Common myeloid progenitor, CD34-positive (primary cell): ENCODE measurements around the gene KIAA0513.
A peak's percentile ranks its signal among the peaks of the same experiment; 100 is the strongest.
"Not testable (repeated sequence)": the region's sequence is repeated elsewhere in the genome, so short reads cannot be mapped to it uniquely, and the experiment has no call there.

ENCODE experiments used
- CTCF ChIA-PET: fragments of 350-600 bp; sonication (Branson Sonifier 250); formaldehyde crosslinking; loops from one replicate; lab custom pipeline; 2021; ENCODE audit warnings: antibody characterized with exemption; lab: Charles Lee
- POLR2A ChIA-PET: fragments of 350-600 bp; sonication (Branson Sonifier 250); formaldehyde crosslinking; loops from one replicate; lab custom pipeline; 2021; ENCODE audit warnings: antibody characterized with exemption; lab: Charles Lee
- DNase-seq, 3 donors: peaks; one replicate each; pipeline versions ENCODE4 v3.0.0 to v3.0.0-alpha.2; 2013
- H3K27ac ChIP-seq, 2 experiments: 1 replicate in 1 of 2; 2 replicates in 1 of 2; pipeline ENCODE4 v1.7.0; 2013; ENCODE audit warnings: inconsistent platforms in 2 of 2, low read length in 2 of 2, mild to moderate bottlenecking in 2 of 2, low read depth in 1 of 2, moderate library complexity in 1 of 2; ENCODE audit not compliant: severe bottlenecking in 2 of 2, insufficient read depth in 1 of 2, poor library complexity in 1 of 2
- H3K27me3 ChIP-seq, 5 experiments: replicated peaks in 2 of 5; 1 replicate in 3 of 5; 2 replicates in 2 of 5; pipeline versions ENCODE4 v1.6.1 to v1.7.0; 2013; ENCODE audit warnings: low read length in 4 of 5, mild to moderate bottlenecking in 2 of 5, moderate library complexity in 2 of 5, inconsistent platforms in 1 of 5; ENCODE audit not compliant: insufficient read depth in 5 of 5, control insufficient read depth in 4 of 5
- H3K36me3 ChIP-seq, 4 experiments: 1 replicate in 2 of 4; 2 replicates in 2 of 4; pipeline versions ENCODE4 v1.6.1 to v1.7.0; 2013; ENCODE audit warnings: low read length in 3 of 4, control low read depth in 1 of 4, mild to moderate bottlenecking in 1 of 4; ENCODE audit not compliant: control insufficient read depth in 4 of 4, insufficient read depth in 4 of 4
- H3K4me1 ChIP-seq, 4 experiments: 1 replicate in 3 of 4; 2 replicates in 1 of 4; pipeline versions ENCODE4 v1.6.1 to v1.7.1; 2013; ENCODE audit warnings: low read length in 3 of 4, mild to moderate bottlenecking in 3 of 4, control low read depth in 1 of 4, inconsistent platforms in 1 of 4, moderate library complexity in 1 of 4; ENCODE audit not compliant: control insufficient read depth in 4 of 4, insufficient read depth in 4 of 4; ENCODE audit errors: control extremely low read depth in 1 of 4
- H3K4me3 ChIP-seq, 7 experiments: 1 replicate in 4 of 7; 2 replicates in 3 of 7; pipeline versions ENCODE4 v1.5.1 to v1.7.0; 2013; ENCODE audit warnings: mild to moderate bottlenecking in 7 of 7, low read length in 6 of 7, moderate library complexity in 6 of 7, inconsistent platforms in 2 of 7, low read depth in 2 of 7, control low read depth in 1 of 7; ENCODE audit not compliant: insufficient read depth in 4 of 7, control insufficient read depth in 1 of 7; ENCODE audit errors: extremely low read depth in 1 of 7
- H3K9me3 ChIP-seq, 5 experiments: 1 replicate in 4 of 5; 2 replicates in 1 of 5; pipeline versions ENCODE4 v1.6.1 to v1.7.1; 2013; ENCODE audit warnings: low read length in 4 of 5, mild to moderate bottlenecking in 2 of 5, inconsistent platforms in 1 of 5, low read depth in 1 of 5, moderate library complexity in 1 of 5; ENCODE audit not compliant: control insufficient read depth in 4 of 5, insufficient read depth in 2 of 5; ENCODE audit errors: control extremely low read depth in 1 of 5
- WGBS: methylation state at CpG from one replicate; pipeline ENCODE4 v1.1.5; 2013; ENCODE audit not compliant: insufficient coverage; 5-methylcytosine and 5-hydroxymethylcytosine counted together

KIAA0513 gene

DNA sequence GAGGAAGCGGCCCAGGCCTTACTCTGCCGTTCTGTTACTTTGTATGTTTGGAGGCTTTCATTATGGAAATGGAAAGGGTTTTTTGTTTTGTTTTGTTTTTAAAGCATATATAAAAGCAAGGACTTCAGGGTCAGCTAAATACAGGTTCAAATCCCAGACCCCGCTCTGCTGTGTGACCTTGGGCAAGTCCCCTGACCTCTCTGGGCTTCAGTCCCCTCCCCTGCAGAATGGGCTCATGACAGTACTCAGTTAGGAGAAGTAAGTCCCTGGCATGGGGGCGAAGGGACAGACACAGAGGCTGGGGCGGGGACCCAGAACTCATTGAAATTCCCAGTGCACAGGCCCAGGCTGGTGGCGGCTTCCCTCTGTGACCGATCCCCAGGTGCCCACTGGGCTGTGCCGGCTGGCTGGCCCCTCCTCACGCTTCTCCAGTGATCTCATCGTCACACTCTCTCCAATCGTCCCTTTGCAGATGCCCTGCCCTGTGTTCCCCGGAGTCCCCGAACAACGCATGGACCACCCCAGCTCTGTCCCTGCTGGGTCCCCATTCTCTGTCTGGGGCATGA, 85.7 kb downstream of the KIAA0513 start:
- peaks cover 0 to 4% (median 2%) of the 10 kb centered on the region in 4 experiments for H3K4me1 ChIP-seq
- no peak overlapping the region for H3K4me3 ChIP-seq
- H3K9me3 ChIP-seq = peaks cover 0 to 1% (median 0%) of the 10 kb centered on the region in 5 experiments
- H3K36me3 ChIP-seq = no peaks in the 10 kb centered on the region
- CTCF ChIA-PET = interaction anchor here (0.9 to 3.8 kb wide), 4 partner anchors 8 to 132 kb away, joined by 3 to 21 read pairs (median 6); no protein-coding TSS in a partner anchor
- H3K27me3 ChIP-seq = no peaks in the 10 kb centered on the region
- H3K27ac ChIP-seq = no peak overlapping the region
- DNase-seq = no peak
- 98% methylated on average over 14 of the region's 14 CpGs for WGBS
- POLR2A ChIA-PET = no interaction called here

DNA sequence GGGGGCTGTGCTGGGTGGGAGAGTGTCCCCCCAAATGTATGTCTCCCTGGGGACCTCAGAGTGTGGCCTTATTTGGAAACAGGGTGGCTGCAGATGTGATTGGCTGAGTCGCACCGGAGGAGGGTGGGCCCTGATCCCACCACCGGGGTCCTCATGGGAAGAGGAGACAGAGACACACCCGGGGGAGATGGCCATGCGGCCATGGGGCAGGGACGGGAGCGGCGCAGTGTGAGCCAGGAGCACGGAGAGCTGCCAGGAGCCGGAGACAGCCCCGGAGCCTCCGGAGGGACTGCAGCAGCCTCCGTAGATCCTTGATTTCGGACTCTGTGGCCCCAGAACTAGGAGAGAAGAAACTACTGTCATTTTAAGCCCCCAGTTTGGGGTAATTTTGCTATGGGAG, 86.3 kb downstream of the KIAA0513 start:
- no peak for DNase-seq
- Histone ChIP-seq H3K4me3 (no peak overlapping the region), H3K36me3 (no peaks in the 10 kb centered on the region), H3K4me1 (peaks cover 0 to 4% (median 2%) of the 10 kb centered on the region in 4 experiments), H3K9me3 (peaks cover 0 to 3% (median 0%) of the 10 kb centered on the region in 5 experiments), H3K27ac (no peak overlapping the region), H3K27me3 (no peaks in the 10 kb centered on the region)
- 87% methylated on average over 12 of the region's 14 CpGs for WGBS
- ChIA-PET CTCF (interaction anchor here (1.0 to 3.8 kb wide), 6 partner anchors 9 to 502 kb away, joined by 3 to 21 read pairs (median 8); no protein-coding TSS in a partner anchor), POLR2A (no interaction called here)

- Histone ChIP-seq H3K27me3 (no peaks in the 10 kb centered on the region), H3K4me3 (peak overlapping the region in 5 of 7 experiments; percentile 19 to 58 (median 35)), H3K9me3 (peaks cover 0 to 3% (median 0%) of the 10 kb centered on the region in 5 experiments), H3K36me3 (no peaks in the 10 kb centered on the region), H3K27ac (peak overlapping the region in 1 of 2 experiments; percentile 34), H3K4me1 (peaks cover 0 to 4% (median 2%) of the 10 kb centered on the region in 4 experiments)
- WGBS = 11% methylated on average over 15 of the region's 20 CpGs
- peak; percentile 66 to 73 (median 72) for DNase-seq
- ChIA-PET CTCF (interaction anchor here (0.6 to 3.8 kb wide), 22 partner anchors 8 to 501 kb away, joined by 3 to 21 read pairs (median 4); no protein-coding TSS in a partner anchor), POLR2A (no interaction called here)
Observed at GRCh38 chr16:85114909-85115567, 87.4 kb downstream of the KIAA0513 start.

DNA sequence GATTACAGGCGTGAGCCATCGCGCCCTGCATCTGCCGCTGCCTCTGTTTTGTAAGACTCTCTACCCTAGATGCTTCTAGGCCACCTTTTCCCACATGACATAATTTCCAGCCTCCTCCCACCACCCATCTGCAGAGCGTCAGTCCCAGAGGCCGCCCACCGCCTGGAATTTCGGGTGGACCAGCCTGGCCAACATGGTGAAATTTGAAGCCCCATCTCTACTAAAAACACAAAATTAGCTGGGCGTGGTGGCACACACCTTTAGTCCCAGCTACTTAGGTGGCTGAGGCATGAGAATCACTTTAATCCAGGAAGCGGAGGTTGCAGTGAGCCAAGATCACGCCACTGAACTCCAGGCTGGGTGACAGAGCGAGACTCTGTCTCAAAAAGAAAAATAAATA, 89.8 kb downstream of the KIAA0513 start:
- Histone ChIP-seq H3K9me3 (peaks cover 0 to 3% (median 0%) of the 10 kb centered on the region in 5 experiments), H3K36me3 (no peaks in the 10 kb centered on the region), H3K27ac (no peak overlapping the region), H3K27me3 (no peaks in the 10 kb centered on the region), H3K4me3 (no peak overlapping the region), H3K4me1 (peaks cover 0 to 4% (median 2%) of the 10 kb centered on the region in 4 experiments)
- 88% methylated on average over 8 of the region's 12 CpGs for WGBS
- ChIA-PET CTCF (no interaction called here), POLR2A (no interaction called here)
- DNase-seq = no peak

- ChIA-PET POLR2A (no interaction called here), CTCF (no interaction called here)
- no peak overlapping the region for H3K4me3 ChIP-seq
- H3K27me3 ChIP-seq = no peaks in the 10 kb centered on the region
- DNase-seq = no peak
- no peak overlapping the region for H3K27ac ChIP-seq
- 100% methylated on average over 3 of the region's 4 CpGs for WGBS
- no peaks in the 10 kb centered on the region for H3K36me3 ChIP-seq
- peaks cover 0 to 3% (median 0%) of the 10 kb centered on the region in 5 experiments for H3K9me3 ChIP-seq
- H3K4me1 ChIP-seq = peaks cover 0 to 3% (median 1%) of the 10 kb centered on the region in 4 experiments
Observed at GRCh38 chr16:85120006-85120340, 92.4 kb downstream of the KIAA0513 start.

DNA sequence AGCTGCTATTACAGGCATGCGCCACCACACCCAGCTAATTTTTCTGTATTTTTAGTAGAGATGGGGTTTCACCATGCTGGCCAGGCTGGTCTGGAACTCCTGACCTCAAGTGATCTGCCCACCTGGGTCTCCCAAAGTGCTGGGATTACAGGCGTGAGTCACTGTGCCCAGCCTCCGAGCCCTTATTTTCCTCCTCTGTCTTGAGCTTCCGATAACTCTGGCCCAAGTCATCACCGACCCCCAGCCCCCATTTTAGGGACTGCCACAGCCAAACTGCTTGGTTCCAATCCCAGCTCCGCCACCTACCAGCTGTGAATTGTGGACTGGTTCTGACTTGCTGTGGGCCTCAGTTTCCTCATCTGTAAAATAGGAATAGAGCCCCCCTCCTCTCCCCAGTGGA, 95.8 kb downstream of the KIAA0513 start:
- POLR2A ChIA-PET = not testable (repeated sequence)

More for the DNA sequence above, 95.8 kb downstream of the KIAA0513 start:
- not testable (repeated sequence) for H3K4me3 ChIP-seq, H3K27ac ChIP-seq, H3K27me3 ChIP-seq, H3K9me3 ChIP-seq, DNase-seq, H3K36me3 ChIP-seq, H3K4me1 ChIP-seq
- 98% methylated on average over 6 of the region's 6 CpGs for WGBS
- CTCF ChIA-PET = interaction anchor here (1.0 kb wide), 1 partner anchor 9 kb away, joined by 5 read pairs; no protein-coding TSS in a partner anchor
